Measurements from ENCODE around the gene PAQR4.

PAQR4 gene

DNA sequence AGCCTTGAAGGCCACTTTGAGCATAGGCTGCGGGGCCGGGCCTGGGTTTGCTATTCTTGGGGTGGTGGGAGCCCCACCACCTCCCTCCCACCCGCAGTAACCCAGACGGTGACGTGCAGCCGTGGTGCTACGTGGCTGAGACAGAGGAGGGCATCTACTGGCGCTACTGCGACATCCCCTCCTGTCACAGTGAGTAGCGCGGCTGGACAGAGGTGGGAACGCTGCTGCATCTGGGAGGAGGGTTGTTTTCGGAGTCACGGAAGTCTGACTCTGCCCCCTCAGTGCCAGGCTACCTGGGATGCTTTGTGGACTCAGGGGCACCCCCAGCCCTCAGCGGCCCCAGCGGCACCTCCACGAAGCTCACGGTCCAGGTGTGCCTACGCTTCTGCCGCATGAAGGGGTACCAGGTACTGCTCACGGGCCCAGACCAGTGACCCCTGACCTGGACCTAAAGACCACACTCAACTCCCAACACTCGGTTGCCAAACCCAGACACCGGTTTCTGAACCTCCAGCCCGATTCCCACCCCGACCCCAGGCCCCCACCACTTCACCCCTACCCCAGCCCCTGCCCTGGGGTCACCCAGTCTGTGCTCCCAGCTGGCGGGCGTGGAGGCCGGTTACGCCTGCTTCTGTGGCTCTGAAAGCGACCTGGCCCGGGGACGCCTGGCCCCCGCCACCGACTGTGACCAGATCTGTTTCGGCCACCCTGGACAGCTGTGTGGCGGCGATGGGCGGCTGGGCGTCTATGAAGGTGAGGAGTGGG lies 2.9 kb upstream of the PAQR4 start:
- DNase-seq (ENCODE audit: low read depth), result no peak

DNA sequence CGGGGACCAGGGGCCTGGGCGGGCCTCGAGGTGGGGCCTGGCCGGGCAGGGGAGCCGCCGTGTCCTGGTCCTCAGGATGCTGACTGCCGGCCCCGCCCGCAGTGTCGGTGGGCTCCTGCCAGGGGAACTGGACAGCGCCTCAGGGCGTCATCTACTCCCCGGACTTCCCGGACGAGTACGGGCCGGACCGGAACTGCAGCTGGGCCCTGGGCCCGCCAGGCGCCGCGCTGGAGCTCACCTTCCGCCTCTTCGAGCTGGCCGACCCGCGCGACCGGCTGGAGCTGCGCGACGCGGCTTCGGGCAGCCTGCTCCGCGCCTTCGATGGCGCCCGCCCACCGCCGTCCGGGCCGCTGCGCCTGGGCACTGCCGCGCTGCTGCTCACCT lies 2.3 kb upstream of the PAQR4 start:
- DNase-seq (ENCODE audit: low read depth), result no peak

DNA sequence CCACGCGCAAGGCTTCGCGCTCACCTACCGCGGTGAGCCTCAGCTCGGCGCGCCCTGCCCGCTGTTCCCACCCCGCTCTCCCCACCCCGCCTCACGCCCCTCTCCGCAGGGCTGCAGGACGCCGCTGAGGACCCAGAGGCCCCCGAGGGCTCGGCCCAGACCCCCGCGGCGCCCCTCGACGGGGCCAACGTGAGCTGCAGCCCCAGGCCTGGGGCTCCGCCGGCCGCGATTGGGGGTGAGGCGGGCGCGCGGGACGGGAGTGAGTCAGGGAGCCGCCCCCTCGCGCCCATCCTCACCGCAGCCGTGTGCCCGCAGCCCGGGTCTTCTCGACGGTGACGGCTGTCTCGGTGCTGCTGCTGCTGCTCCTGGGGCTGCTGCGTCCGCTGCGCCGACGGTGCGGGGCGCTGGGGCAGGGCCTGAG lies 1.9 kb upstream of the PAQR4 start:
- no peak for DNase-seq (ENCODE audit: low read depth)

DNA sequence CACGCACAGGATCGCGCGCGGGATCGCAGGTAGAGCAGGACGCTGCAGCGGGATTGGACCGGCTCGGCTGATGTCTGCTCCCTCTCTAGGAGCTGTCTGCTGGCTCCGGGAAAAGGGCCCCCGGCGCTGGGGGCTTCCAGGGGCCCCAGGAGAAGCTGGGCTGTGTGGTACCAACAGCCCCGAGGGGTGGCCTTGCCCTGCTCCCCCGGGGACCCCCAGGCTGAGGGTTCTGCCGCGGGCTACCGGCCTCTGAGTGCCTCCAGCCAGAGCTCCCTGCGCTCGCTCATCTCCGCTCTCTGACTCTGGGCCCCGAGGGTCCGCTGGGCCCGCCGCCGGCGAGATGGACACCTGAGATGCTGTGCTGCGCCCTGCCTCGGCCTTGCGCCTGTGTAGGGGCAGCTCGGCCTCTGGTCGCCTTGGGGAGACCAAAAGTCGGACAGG lies 1.4 kb upstream of the PAQR4 start:
- DNase-seq (ENCODE audit: low read depth), result no peak

DNA sequence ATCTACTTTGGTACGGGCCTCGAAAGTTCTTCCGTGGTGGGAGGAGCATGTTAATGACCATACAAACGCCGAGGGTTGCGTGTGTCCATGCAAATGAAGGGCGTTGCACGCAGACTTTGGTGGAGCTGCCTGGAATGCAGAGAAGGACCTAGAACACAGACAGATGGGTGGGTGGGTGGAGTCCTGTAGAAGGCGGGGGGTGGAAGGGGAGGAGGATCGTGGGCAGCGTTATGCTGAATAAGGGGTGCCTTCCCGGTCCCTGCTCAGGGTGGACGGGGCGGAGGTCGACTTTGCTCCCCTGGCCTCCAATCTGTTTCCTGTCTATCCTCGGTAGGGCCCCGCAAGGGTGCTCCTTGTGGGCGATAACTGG lies 795 bp upstream of the PAQR4 start:
- no peak for DNase-seq (ENCODE audit: low read depth)

DNA sequence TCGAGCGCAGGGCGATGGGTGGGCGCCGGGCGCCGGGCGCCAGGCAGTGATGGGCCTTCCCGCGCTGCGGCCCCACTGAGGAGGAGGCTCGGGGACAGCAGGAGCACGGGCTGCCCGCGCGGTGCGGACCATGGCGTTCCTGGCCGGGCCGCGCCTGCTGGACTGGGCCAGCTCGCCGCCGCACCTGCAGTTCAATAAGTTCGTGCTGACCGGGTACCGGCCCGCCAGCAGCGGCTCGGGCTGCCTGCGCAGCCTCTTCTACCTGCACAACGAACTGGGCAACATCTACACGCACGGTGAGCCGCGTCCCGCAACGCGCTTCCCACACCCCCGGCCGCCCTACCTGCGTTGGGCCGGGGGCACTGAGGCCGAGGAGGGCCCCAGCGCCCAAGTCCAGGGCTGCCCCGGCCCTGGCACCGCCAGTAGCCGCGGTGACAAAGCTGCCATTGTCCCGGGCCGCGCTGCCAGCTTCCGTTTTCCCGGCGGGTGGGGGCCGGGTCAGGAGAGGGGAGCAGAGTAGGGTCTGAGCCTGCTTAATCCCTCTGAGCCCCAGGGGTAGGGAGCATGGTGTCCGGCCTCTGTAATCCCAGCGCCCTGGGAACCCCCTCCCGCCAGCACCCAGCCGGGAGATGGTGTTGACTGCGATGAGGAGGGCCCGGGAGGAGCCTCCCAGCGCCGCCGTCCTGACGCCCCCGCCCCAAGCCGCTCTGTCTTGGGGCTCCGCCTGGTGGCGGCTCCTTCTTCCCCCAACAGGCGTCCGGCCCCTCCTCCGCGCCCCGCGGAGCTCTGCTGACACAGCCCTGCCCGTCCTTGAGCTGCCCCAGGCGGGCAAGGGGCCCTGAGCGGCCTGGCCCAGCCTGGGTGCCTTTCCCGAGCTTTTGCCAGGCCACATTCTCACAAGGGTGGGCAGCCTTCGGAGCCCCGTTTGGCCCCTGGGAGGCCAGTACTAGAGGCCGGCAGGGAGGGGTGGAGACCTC lies 685 bp downstream of the PAQR4 start:
- DNase-seq (ENCODE audit: low read depth), result peak; percentile 28

DNA sequence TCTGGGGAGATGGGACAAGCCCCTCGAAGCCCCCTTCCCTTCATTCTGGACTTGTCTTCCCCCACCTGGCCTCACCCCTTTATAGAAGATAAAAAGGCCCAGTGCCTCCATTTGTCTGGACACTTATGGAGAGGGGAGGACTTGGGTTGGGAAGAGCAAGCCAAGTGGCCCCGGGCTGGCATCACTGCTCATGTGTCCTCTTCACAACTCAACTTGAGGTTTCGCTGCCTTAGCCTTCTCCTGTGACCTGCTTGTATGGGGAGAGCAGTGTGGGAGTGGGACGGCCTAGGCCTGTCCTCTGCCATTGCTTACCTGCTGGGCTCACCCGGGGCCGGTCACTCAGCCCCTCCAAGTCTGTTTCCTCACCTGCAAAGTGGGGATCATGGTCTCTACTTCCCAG lies 1.4 kb downstream of the PAQR4 start:
- DNase-seq (ENCODE audit: low read depth), result no peak

DNA sequence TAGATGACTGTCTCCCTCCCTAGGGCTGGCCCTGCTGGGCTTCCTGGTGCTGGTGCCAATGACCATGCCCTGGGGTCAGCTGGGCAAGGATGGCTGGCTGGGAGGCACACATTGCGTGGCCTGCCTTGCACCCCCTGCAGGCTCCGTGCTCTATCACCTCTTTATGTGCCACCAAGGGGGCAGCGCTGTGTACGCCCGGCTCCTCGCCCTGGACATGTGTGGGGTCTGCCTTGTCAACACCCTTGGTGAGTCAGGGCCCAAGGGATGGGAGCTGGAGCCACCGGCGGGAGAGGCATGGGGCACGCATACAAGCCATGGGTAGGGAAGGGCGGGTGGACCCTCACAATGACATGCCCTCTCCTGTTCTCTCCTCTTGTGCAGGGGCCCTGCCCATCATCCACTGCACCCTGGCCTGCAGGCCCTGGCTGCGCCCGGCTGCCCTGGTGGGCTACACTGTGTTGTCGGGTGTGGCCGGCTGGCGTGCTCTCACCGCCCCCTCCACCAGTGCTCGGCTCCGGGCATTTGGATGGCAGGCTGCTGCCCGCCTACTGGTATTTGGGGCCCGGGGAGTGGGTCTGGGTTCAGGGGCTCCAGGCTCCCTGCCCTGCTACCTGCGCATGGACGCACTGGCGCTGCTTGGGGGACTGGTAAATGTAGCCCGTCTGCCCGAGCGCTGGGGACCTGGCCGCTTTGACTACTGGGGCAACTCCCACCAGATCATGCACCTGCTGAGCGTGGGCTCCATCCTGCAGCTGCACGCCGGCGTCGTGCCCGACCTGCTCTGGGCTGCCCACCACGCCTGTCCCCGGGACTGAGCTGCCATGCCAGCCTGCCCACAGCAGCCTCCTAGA lies 2.2 kb downstream of the PAQR4 start:
- no peak for DNase-seq (ENCODE audit: low read depth)

DNA sequence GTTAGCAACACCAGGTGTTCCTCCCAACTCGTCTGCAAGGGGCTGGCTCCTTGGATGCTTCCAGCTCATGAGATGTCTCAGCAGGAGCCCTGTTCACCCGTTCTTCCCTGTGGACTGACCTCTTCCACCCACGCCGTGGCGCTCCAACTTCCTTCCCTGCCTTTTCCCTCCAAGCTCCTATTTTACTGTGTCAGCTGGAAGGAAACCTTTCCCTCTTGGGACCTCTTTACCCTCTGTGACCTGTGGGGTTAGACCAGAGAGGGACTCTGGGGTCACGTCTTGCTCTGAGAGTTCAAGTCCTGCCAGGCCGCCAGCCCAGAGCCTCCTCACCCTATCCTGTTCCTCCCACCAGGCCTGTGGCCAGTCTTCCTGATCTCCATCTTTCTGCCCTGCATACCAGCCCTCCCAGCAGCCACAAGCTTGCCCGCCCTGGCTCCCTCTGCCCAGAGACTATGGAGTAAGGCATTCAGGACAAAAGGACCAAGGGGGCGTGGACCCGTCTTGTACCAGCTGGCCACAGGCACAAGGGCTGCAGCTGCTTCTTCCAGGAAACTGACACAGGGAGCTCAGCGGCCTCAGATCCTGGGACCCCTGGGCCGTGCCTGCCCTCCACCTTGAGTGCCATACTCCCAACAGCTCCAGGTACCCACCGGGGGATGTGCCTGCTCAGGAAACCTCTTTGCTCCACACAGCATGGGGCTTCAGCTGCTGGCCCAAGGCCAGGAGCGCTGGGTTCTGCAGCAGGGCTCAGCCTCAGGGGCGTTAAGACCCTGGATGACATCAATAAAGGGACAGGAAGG lies 3.0 kb downstream of the PAQR4 start:
- DNase-seq (ENCODE audit: low read depth), result no peak

DNA sequence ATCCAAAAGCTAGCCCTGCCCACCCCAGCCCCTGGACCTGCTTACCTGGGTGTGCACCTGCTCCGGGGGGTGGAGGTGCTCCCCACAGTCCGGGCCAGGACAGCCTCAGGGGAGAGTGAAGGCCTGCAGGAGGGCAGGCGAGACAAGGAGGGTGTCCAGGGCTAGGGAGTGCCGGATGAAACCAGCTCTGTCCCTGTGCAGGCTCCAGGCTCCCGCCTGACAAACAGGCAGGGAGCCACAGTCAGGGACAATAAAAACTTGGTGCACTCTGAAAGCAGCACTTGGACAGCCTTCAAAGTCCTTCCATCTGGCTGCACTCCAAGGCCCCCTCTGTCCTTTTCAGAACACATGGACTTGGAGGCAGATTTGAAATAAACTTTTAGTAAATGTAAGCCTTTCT lies 3.9 kb downstream of the PAQR4 start:
- DNase-seq (ENCODE audit: low read depth), result no peak

DNA sequence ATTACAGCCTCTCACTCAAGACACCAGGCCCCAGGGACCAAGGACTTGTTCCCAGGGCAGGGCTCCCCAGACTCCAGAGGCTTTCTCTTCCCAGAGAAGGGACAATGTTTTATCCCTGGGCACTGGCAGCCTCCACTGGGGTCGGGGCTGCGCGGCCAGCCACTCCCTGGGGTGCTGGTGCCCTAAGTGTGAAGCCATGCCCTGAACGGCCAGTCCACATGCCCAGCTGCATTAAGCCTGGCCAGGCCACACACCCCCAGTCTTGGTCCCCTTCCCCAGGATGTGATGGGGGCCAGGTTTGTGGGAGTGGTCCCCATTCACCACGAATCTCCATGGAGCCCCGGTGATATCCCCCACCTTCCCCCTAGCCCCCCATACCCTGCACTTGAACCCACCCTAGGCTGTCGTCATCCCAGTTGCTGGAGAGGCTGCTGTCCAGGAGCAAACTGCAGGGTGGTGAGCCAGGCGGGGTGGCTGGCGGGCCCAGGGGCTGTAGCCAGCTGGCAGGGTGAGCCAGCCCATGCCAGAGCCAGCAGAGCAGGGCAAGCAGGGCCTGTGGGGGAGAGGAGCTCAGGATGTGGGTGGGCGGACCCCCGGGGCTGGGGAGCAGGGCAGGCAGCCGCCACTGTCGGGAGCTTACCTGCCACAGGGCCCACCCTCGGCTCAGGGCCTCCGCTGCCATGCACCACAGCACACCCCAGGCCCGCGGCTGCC lies 4.6 kb downstream of the PAQR4 start:
- DNase-seq (ENCODE audit: low read depth), result no peak

DNA sequence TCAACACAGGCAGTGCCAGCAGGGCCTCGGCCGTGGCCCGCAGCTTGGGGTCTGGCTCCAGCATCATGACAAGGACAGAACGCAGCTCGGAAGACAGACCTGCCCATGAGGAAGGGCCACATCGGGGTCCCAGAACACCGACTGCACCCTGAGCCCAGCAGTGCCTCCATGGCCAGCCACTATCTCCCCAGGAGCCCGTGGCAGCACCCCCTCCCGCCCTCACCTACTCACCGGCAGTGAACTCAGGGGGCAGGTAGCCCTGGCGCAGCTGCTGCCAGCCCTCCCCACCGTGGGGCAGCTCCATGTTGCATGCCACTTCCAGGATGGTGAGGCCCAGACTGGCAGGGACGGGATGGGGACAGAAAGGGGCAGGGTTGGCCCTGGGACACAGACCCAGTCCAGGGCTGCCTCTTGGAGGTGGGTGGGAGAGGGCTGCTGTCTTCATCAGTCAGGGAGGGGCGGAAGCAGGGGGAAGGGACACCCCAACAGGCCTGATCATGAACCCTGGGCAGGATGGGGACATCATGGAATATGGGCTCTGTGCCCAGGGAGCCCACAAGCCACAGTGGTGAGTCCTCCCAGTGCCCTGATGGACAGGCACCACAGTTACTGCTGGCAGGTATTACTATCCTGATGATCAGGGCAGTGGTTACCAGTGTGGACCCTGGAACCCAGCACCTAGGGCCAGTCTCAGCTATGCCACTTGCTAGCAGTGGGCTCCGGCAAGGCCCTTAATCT lies 5.3 kb downstream of the PAQR4 start:
- no peak for DNase-seq (ENCODE audit: low read depth)

DNA sequence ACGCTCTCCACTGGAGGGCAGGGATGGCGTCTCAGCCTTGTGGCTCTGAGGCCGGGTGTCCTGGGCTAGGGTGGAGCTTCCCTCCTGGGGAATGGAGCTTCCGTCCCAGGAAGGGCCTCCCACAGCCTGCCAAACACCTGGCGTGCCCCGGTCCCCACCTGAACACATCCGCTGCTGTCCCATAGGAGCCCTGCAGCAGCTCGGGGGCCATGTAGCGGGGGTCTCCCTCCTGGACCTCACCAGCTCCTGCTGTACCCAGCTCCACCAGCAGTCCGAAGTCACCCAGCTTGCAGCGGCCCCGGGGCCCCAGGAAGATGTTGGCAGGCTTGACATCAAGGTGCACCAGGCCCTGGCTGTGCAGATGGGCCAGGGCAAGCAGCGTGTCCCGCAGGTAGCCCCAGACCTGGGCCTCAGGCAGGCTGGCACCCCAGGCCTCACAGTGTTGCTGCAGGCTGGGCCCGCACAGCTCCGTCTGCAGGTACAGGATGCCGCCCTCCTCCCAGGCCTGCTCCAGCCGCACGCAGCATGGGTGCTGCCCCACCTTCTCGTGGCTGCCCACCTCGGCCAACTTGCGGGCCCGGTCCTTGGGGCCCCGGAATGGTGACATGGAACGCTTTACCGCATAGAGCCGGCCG lies 6.1 kb downstream of the PAQR4 start:
- no peak for DNase-seq (ENCODE audit: low read depth)

DNA sequence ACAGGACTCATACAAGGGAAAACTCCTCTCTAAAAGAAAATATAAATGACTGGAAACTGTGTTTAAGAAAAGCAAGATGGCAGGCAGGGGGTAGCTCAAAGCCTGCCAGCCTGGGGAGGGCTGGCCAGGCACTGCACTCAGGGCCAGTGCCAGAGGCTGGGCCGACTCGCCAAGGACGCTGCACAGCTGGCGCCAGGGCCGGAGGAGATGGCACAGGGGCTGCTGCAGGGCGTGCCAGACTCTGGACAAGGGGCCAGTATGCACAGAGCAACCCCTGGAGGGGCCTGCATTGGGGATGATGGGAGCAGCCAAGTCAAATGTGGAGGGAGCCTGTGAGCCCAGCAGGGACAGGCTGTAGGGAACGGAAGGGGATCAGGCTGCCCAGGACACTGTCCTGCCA lies 7.1 kb downstream of the PAQR4 start:
- DNase-seq (ENCODE audit: low read depth), result no peak

DNA sequence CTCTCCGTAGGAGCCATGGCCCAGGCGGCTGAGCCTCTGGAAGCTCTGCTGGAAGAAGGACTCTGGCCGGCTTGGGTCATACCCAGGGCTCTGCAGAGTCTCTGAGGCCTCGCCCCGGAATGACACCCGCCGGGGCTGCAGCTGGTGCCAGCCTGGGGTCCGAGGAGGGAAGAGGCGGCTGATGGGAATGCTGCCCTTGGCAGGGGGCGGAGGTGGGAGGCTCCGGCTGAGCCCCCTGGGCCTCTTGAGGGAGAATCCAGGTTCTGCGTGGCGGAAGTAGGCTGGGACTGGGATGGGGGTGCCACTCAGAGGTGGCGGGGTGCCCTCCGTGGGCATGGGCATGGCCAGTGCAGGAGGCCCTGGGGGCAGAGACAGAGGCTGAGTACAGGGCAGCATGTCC lies 7.5 kb downstream of the PAQR4 start:
- no peak for DNase-seq (ENCODE audit: low read depth)

DNA sequence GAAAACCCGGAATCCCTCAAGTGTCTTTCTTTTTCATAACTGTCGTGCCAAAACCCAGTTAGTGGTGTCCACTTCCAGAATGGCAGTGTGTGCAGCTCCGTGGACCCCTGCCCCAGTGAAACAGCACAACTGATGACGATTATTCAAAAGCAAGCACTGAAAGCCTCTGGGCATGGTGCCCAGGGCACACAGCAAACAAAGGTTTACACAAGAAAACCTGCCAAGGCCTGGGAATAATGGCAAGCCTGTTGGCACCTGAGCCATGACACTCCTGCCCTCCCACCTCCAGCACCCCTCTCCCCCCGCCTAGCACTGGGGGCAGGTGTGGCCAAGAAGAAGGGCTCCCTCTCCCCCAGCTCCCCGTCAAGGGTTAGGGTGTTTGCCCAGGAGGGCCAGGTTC lies 8.3 kb downstream of the PAQR4 start:
- DNase-seq (ENCODE audit: low read depth), result no peak

DNA sequence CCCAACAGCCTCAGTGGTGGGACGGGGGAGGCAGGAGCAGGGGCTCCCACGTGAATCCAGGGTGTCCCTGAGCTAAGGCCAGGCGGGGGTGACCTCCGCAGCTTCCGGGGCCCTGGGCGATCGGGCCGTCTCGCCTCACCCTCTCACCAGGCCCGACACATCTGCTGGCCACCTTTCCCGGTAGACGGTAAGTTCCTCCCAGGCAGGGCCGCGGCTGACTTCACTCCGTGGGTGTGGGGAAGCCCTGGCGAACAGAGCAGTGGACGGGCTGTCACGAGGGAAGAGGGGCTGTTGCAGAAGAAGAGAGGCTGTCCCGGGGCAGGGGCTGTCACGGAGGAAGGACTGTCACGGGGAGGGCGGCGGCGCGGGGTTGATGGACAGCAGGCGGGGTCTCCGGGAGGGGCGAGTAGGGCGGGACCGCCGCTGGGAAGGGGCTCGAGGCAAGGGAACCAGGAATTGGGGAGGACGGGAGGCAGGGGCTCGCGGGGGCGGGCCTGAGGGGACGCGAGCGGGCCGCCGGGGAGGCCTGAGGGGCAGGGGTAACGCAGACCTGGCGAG lies 10.6 kb downstream of the PAQR4 start:
- no peak for DNase-seq (ENCODE audit: low read depth)

DNA sequence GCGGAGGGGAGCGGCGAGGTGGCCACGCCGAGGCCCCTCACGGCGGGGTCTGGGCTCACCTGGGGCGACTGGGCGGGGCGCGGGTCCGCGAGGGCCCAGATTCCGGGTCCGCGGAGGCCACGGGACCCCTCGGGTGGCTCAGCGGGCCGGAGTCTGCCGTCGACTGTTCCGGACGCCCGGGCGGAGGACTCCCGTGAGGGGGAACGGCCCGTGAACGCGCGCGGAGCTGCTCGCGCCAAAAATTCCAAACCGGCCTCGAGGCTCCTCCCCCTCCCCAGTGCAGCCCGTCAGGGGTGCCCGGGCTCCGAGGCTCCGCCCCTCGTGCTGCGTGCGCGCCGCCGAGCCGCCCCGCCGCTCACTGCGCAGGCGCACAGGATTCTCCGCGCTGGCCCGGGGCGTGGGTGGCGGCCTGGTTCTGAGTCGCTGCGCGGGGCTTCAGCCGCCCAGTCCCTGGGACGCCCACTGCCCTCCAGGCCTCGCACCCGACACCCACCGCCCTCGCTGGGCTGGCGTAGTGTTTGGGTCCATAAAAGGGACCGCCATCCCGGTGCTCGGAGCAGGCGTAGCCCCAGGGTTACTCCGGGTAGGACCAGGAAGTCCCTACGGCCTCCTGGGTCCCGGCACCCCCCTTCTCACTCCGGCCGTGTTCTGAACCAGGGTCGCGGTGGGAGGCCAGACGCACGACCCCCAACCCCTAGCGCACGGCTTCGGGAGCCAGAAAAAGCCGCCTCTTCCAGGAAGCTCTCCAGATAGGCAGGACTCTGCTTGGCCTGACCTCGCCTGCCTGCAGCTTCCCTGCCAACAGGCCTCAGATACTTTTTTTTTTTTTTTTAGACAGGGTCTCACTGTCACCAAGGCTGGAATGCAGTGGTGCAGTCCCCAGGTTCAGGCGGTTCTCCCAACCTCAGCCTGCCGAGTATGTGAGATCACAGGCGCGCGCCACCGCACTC lies 11.4 kb downstream of the PAQR4 start, which contains the start of gene PKMYT1:
Gene PKMYT1, minus strand, starts transcription at position 220 of the 950 bp plus-strand sequence. CDS start 789 bp downstream, outside the sequence.
- peak; percentile 75 for DNase-seq (ENCODE audit: low read depth)

Measured in fibroblast of the conjunctiva (primary cell).